Measurements from ENCODE around the gene HSD11B1L.
"Not testable (repeated sequence)": the region's sequence is repeated elsewhere in the genome, so short reads cannot be mapped to it uniquely, and the experiment has no call there.

HSD11B1L gene

GRCh38 chr19:5694956-5695648, 14.3 kb downstream of the HSD11B1L start:
- Histone ChIP-seq H3K9ac (ENCODE audit: low read length) (no peak overlapping the region), H3K9me3 (ENCODE audit: control insufficient read depth, insufficient read depth, low read depth, low read length) (no peaks in the 10 kb centered on the region), H3K4me3 (ENCODE audit: low read depth, low read length) (no peak overlapping the region), H3K27ac (ENCODE audit: low read depth, low read length) (no peak overlapping the region), H3K4me1 (ENCODE audit: control insufficient read depth, insufficient read depth, low read length) (0 out of 2 replicates have a peak, but pooled peaks cover 3% of the 10 kb centered on the region), H3K36me3 (ENCODE audit: control insufficient read depth, insufficient read depth, low read length) (peaks cover 91% of the 10 kb centered on the region), H3K27me3 (ENCODE audit: control insufficient read depth, insufficient read depth, low read length) (no peaks in the 10 kb centered on the region)

GRCh38 chr19:5695649-5696195, 14.9 kb downstream of the HSD11B1L start:
- Histone ChIP-seq H3K4me3 (ENCODE audit: low read depth, low read length) (no peak overlapping the region), H3K36me3 (ENCODE audit: control insufficient read depth, insufficient read depth, low read length) (peaks cover 93% of the 10 kb centered on the region), H3K9me3 (ENCODE audit: control insufficient read depth, insufficient read depth, low read depth, low read length) (no peaks in the 10 kb centered on the region), H3K9ac (ENCODE audit: low read length) (no peak overlapping the region), H3K4me1 (ENCODE audit: control insufficient read depth, insufficient read depth, low read length) (0 out of 2 replicates have a peak, but pooled peaks cover 3% of the 10 kb centered on the region), H3K27ac (ENCODE audit: low read depth, low read length) (no peak overlapping the region), H3K27me3 (ENCODE audit: control insufficient read depth, insufficient read depth, low read length) (no peaks in the 10 kb centered on the region)

GRCh38 chr19:5696196-5697021, 15.6 kb downstream of the HSD11B1L start:
- Histone ChIP-seq H3K27ac (ENCODE audit: low read depth, low read length) (no peak overlapping the region), H3K9ac (ENCODE audit: low read length) (no peak overlapping the region), H3K36me3 (ENCODE audit: control insufficient read depth, insufficient read depth, low read length) (peaks cover 93% of the 10 kb centered on the region), H3K4me1 (ENCODE audit: control insufficient read depth, insufficient read depth, low read length) (0 out of 2 replicates have a peak, but pooled peaks cover 3% of the 10 kb centered on the region), H3K9me3 (ENCODE audit: control insufficient read depth, insufficient read depth, low read depth, low read length) (no peaks in the 10 kb centered on the region), H3K4me3 (ENCODE audit: low read depth, low read length) (no peak overlapping the region), H3K27me3 (ENCODE audit: control insufficient read depth, insufficient read depth, low read length) (no peaks in the 10 kb centered on the region)

- Histone ChIP-seq H3K9ac (ENCODE audit: low read length) (no peak overlapping the region), H3K27ac (ENCODE audit: low read depth, low read length) (no peak overlapping the region), H3K9me3 (ENCODE audit: control insufficient read depth, insufficient read depth, low read depth, low read length) (no peaks in the 10 kb centered on the region), H3K36me3 (ENCODE audit: control insufficient read depth, insufficient read depth, low read length) (peaks cover 84% of the 10 kb centered on the region), H3K4me3 (ENCODE audit: low read depth, low read length) (no peak overlapping the region), H3K4me1 (ENCODE audit: control insufficient read depth, insufficient read depth, low read length) (no peaks in the 10 kb centered on the region), H3K27me3 (ENCODE audit: control insufficient read depth, insufficient read depth, low read length) (no peaks in the 10 kb centered on the region)
Measured at GRCh38 chr19:5697022-5697889, 16.4 kb downstream of the HSD11B1L start.

GRCh38 chr19:5697890-5698634, 17.2 kb downstream of the HSD11B1L start:
- Histone ChIP-seq H3K27me3 (ENCODE audit: control insufficient read depth, insufficient read depth, low read length) (no peaks in the 10 kb centered on the region), H3K27ac (ENCODE audit: low read depth, low read length) (no peak overlapping the region), H3K4me3 (ENCODE audit: low read depth, low read length) (no peak overlapping the region), H3K36me3 (ENCODE audit: control insufficient read depth, insufficient read depth, low read length) (peaks cover 77% of the 10 kb centered on the region), H3K9ac (ENCODE audit: low read length) (no peak overlapping the region), H3K9me3 (ENCODE audit: control insufficient read depth, insufficient read depth, low read depth, low read length) (no peaks in the 10 kb centered on the region), H3K4me1 (ENCODE audit: control insufficient read depth, insufficient read depth, low read length) (no peaks in the 10 kb centered on the region)

GRCh38 chr19:5698635-5699422, 18.0 kb downstream of the HSD11B1L start:
- H3K36me3 ChIP-seq (ENCODE audit: control insufficient read depth, insufficient read depth, low read length) = peaks cover 77% of the 10 kb centered on the region
- H3K27ac ChIP-seq (ENCODE audit: low read depth, low read length) = no peak overlapping the region
- H3K9ac ChIP-seq (ENCODE audit: low read length) = no peak overlapping the region

GRCh38 chr19:5700455-5701092, 19.7 kb downstream of the HSD11B1L start:
- Histone ChIP-seq H3K27me3 (ENCODE audit: control insufficient read depth, insufficient read depth, low read length) (no peaks in the 10 kb centered on the region), H3K9me3 (ENCODE audit: control insufficient read depth, insufficient read depth, low read depth, low read length) (peaks cover 4% of the 10 kb centered on the region; the same call in 1 of the 2 replicates), H3K36me3 (ENCODE audit: control insufficient read depth, insufficient read depth, low read length) (peaks cover 77% of the 10 kb centered on the region), H3K4me3 (ENCODE audit: low read depth, low read length) (no peak overlapping the region), H3K4me1 (ENCODE audit: control insufficient read depth, insufficient read depth, low read length) (no peaks in the 10 kb centered on the region), H3K9ac (ENCODE audit: low read length) (no peak overlapping the region), H3K27ac (ENCODE audit: low read depth, low read length) (no peak overlapping the region)

More at GRCh38 chr19:5698635-5699422, 18.0 kb downstream of the HSD11B1L start:
- peaks cover 4% of the 10 kb centered on the region; the same call in 1 of the 2 replicates for H3K9me3 ChIP-seq (ENCODE audit: control insufficient read depth, insufficient read depth, low read depth, low read length)
- no peaks in the 10 kb centered on the region for H3K4me1 ChIP-seq (ENCODE audit: control insufficient read depth, insufficient read depth, low read length)
- H3K4me3 ChIP-seq (ENCODE audit: low read depth, low read length) = no peak overlapping the region
- no peaks in the 10 kb centered on the region for H3K27me3 ChIP-seq (ENCODE audit: control insufficient read depth, insufficient read depth, low read length)

GRCh38 chr19:5702053-5702410, 21.2 kb downstream of the HSD11B1L start:
- H3K9me3 ChIP-seq (ENCODE audit: control insufficient read depth, insufficient read depth, low read depth, low read length); H3K4me3 ChIP-seq (ENCODE audit: low read depth, low read length); H3K9ac ChIP-seq (ENCODE audit: low read length); H3K27me3 ChIP-seq (ENCODE audit: control insufficient read depth, insufficient read depth, low read length); H3K4me1 ChIP-seq (ENCODE audit: control insufficient read depth, insufficient read depth, low read length); H3K27ac ChIP-seq (ENCODE audit: low read depth, low read length): not testable (repeated sequence)
- peaks cover 77% of the 10 kb centered on the region for H3K36me3 ChIP-seq (ENCODE audit: control insufficient read depth, insufficient read depth, low read length)
